GM12878 (cell line): ENCODE measurements around the gene GTPBP6. TPM values are rescaled to one million over a fixed set of nuclear protein-coding genes. Genes with fewer than 3 reads are reported as not detected.

Source experiments
- CBX3 ChIP-seq: fragments of 200-600 bp; sonication (generic); IDR thresholded peaks from 2 replicates; pipeline ENCODE4 v1.6.1; 2016; ENCODE audit warnings: low read depth, borderline replicate concordance
- CREM ChIP-seq: IDR thresholded peaks from 2 replicates; pipeline ENCODE4 v1.6.1; 2014; ENCODE audit warnings: antibody characterized with exemption, low read depth
- GABPA ChIP-seq: IDR thresholded peaks from 2 replicates; pipeline ENCODE4 v1.6.1; 2014; ENCODE audit warnings: antibody characterized with exemption, low read depth, mild to moderate bottlenecking, inconsistent platforms
- MEF2B ChIP-seq: fragments of 450-650 bp; IDR thresholded peaks from 2 replicates; pipeline ENCODE4 v1.6.1; 2018; ENCODE audit warnings: mild to moderate bottlenecking, moderate library complexity; ENCODE audit not compliant: partially characterized antibody, poor library complexity, severe bottlenecking
- MLLT1 ChIP-seq: fragments of 450-650 bp; IDR thresholded peaks from 2 replicates; pipeline ENCODE4 v1.6.1; 2016; ENCODE audit warnings: mild to moderate bottlenecking
- NFXL1 ChIP-seq: fragments of 450-650 bp; IDR thresholded peaks from 2 replicates; pipeline ENCODE4 v1.6.1; 2017; ENCODE audit warnings: antibody characterized with exemption, mild to moderate bottlenecking, borderline replicate concordance
- NR2C2 ChIP-seq: IDR thresholded peaks from 2 replicates; pipeline ENCODE4 v1.6.1; 2011; ENCODE audit warnings: borderline replicate concordance, low read depth; ENCODE audit not compliant: control insufficient read depth, insufficient read length
- SREBF1 ChIP-seq: IDR thresholded peaks from 2 replicates; pipeline ENCODE4 v1.6.1; 2012; ENCODE audit warnings: mild to moderate bottlenecking, low read length
- STAT1 ChIP-seq: fragments of 450-650 bp; conservative IDR thresholded peaks from 2 replicates; pipeline ENCODE4 v1.6.1; 2014; ENCODE audit warnings: antibody characterized with exemption, mild to moderate bottlenecking
- USF1 ChIP-seq: IDR thresholded peaks from 2 replicates; pipeline ENCODE4 v1.6.1; 2011; ENCODE audit warnings: borderline replicate concordance, low read depth, mild to moderate bottlenecking, moderate library complexity, mixed read lengths, low read length; ENCODE audit not compliant: insufficient read depth; ENCODE audit errors: extremely low read length
- YY1 ChIP-seq: IDR thresholded peaks from 2 replicates; pipeline ENCODE4 v1.6.1; 2011; ENCODE audit warnings: low read depth, mild to moderate bottlenecking, low read length
- ZNF384 ChIP-seq: IDR thresholded peaks from 2 replicates; pipeline ENCODE4 v1.6.1; 2012; ENCODE audit warnings: low read depth, mild to moderate bottlenecking, low read length, improper control_type of control experiment, borderline replicate concordance
- ZNF687 ChIP-seq: fragments of 450-650 bp; IDR thresholded peaks from 2 replicates; pipeline ENCODE4 v1.6.1; 2017; ENCODE audit warnings: mild to moderate bottlenecking, moderate library complexity
- polyA plus RNA-seq, 11 experiments: library from polyadenylated mRNA; depleted of rRNA in 4 of 11; unstranded in 6 of 11; stranded (reverse) in 5 of 11; fragments of >200 nt; fragmentation: Nextera tagmentation in 4 of 11; fragmentation: Illumina TruSeq in 1 of 11; extraction: Ambion mirVana in 4 of 11; extraction: Trizol in 1 of 11; gene quantifications; 1 replicate in 1 of 11; 2 replicates in 10 of 11; pipeline versions ENCODE4 v1.2.1 to v1.2.3, GENCODE V29; 2011 to 2016; ENCODE audit warnings: inconsistent platforms in 2 of 11, missing spikeins in 2 of 11, low read depth in 1 of 11
- total RNA-seq, 4 experiments: library from RNA; depleted of rRNA in 3 of 4; stranded (reverse); fragments of >200 nt in 3 of 4; fragmentation: Illumina TruSeq in 1 of 4; extraction: Trizol in 1 of 4; gene quantifications; 2 replicates each; pipeline versions ENCODE4 v1.2.1 to v1.2.3, GENCODE V29; 2013 to 2021

GTPBP6 gene
- total and polyA plus RNA-seq, 10 of the 15 experiments (the other 5 are each of a cell fraction or from before 2014, with no cell fraction given), result 0.31 to 71.0 (median 21.1) TPM

GRCh38 chrX:360496-361150, 42.0 kb upstream of the GTPBP6 start (continued):
- TF ChIP-seq ZNF687 (no peak), NR2C2 (no peak), SREBF1 (no peak), NFXL1 (no peak), YY1 (no peak), STAT1 (no peak), CREM (no peak), MLLT1 (no peak), GABPA (no peak), ZNF384 (no peak), MEF2B (no peak), USF1 (no peak), CBX3 (no peak)
